ENCODE data around the gene AMIGO3. TPM values are rescaled to one million over a fixed set of nuclear protein-coding genes. Genes with fewer than 3 reads are reported as not detected.
A peak's percentile ranks its signal among the peaks of the same experiment; 100 is the strongest.
"Not testable (repeated sequence)": the region's sequence is repeated elsewhere in the genome, so short reads cannot be mapped to it uniquely, and the experiment has no call there.

AMIGO3 gene
- total RNA-seq, 1 experiment from 2014 or later: not detected

GRCh38 chr3:49685103-49685502 lies 34.4 kb downstream of the AMIGO3 start:
- DNase-seq (ENCODE audit: unreplicated experiment); POLR2A ChIA-PET; CTCF ChIA-PET; H3K9me3 Mint-ChIP-seq (ENCODE audit: unreplicated experiment); H3K4me3 Mint-ChIP-seq (ENCODE audit: unreplicated experiment); intact Hi-C loops (cut with micrococcal nuclease); H3K27me3 Mint-ChIP-seq (ENCODE audit: insufficient read depth, unreplicated experiment); H3K27ac Mint-ChIP-seq (ENCODE audit: low read depth, unreplicated experiment); BruUV-seq (replicated peaks); H3K4me1 Mint-ChIP-seq (ENCODE audit: insufficient read depth, unreplicated experiment): not testable (repeated sequence)
- peaks cover 13% of the 10 kb centered on the region for H3K36me3 Mint-ChIP-seq (ENCODE audit: insufficient read depth, unreplicated experiment)

GRCh38 chr3:49684453-49684852 lies 35.0 kb downstream of the AMIGO3 start:
- H3K9me3 Mint-ChIP-seq (ENCODE audit: unreplicated experiment); CTCF ChIA-PET; POLR2A ChIA-PET; H3K4me3 Mint-ChIP-seq (ENCODE audit: unreplicated experiment); H3K27ac Mint-ChIP-seq (ENCODE audit: low read depth, unreplicated experiment); DNase-seq (ENCODE audit: unreplicated experiment); BruUV-seq (replicated peaks); intact Hi-C loops (cut with micrococcal nuclease); H3K27me3 Mint-ChIP-seq (ENCODE audit: insufficient read depth, unreplicated experiment): not testable (repeated sequence)
- H3K4me1 Mint-ChIP-seq (ENCODE audit: insufficient read depth, unreplicated experiment): peaks cover 11% of the 10 kb centered on the region
- peaks cover 16% of the 10 kb centered on the region for H3K36me3 Mint-ChIP-seq (ENCODE audit: insufficient read depth, unreplicated experiment)

- H3K27me3 Mint-ChIP-seq (ENCODE audit: insufficient read depth, unreplicated experiment): no peaks in the 10 kb centered on the region
- TSS peak; percentile 39 for BruUV-seq (replicated peaks)
- intact Hi-C loops (cut with micrococcal nuclease): no loop called here
- no peak for TF ChIP-seq CTCF (IDR thresholded peaks at IDR 0.05; ENCODE audit: unreplicated experiment)
- no peak for DNase-seq (ENCODE audit: unreplicated experiment)
- POLR2A ChIA-PET: interaction anchor here (0.6 kb wide), 1 partner anchor 255 kb away, joined by 3 read pairs; no protein-coding TSS in a partner anchor
- peaks cover 12% of the 10 kb centered on the region for H3K36me3 Mint-ChIP-seq (ENCODE audit: insufficient read depth, unreplicated experiment)
- no peak overlapping the region for H3K4me3 Mint-ChIP-seq (ENCODE audit: unreplicated experiment)
- CTCF ChIA-PET: interaction anchor here (0.6 to 1.0 kb wide), 2 partner anchors 10 to 11 kb away, joined by 3 to 4 read pairs; no protein-coding TSS in a partner anchor
- H3K9me3 Mint-ChIP-seq (ENCODE audit: unreplicated experiment): no peaks in the 10 kb centered on the region
- H3K4me1 Mint-ChIP-seq (ENCODE audit: insufficient read depth, unreplicated experiment): peaks cover 5% of the 10 kb centered on the region
- no peak overlapping the region for H3K27ac Mint-ChIP-seq (ENCODE audit: low read depth, unreplicated experiment)
These were observed 36.3 kb downstream of the AMIGO3 start for GRCh38 chr3:49683162-49683561.

GRCh38 chr3:49681543-49681942 lies 37.9 kb downstream of the AMIGO3 start:
- Mint-ChIP-seq H3K4me3 (ENCODE audit: unreplicated experiment) (no peak overlapping the region), H3K27me3 (ENCODE audit: insufficient read depth, unreplicated experiment) (no peaks in the 10 kb centered on the region), H3K9me3 (ENCODE audit: unreplicated experiment) (no peaks in the 10 kb centered on the region), H3K36me3 (ENCODE audit: insufficient read depth, unreplicated experiment) (peaks cover 12% of the 10 kb centered on the region), H3K4me1 (ENCODE audit: insufficient read depth, unreplicated experiment) (peaks cover 5% of the 10 kb centered on the region), H3K27ac (ENCODE audit: low read depth, unreplicated experiment) (no peak overlapping the region)
- BruUV-seq (replicated peaks): no TSS peak
- POLR2A ChIA-PET: no interaction called here
- CTCF ChIA-PET: no interaction called here
- DNase-seq (ENCODE audit: unreplicated experiment): no peak
- intact Hi-C loops (cut with micrococcal nuclease): no loop called here
- no peak for TF ChIP-seq CTCF (IDR thresholded peaks at IDR 0.05; ENCODE audit: unreplicated experiment)

- intact Hi-C loops (cut with micrococcal nuclease): no loop called here
- H3K4me3 Mint-ChIP-seq (ENCODE audit: unreplicated experiment): no peak overlapping the region
- ChIA-PET CTCF (no interaction called here), POLR2A (no interaction called here)
- TF ChIP-seq CTCF (IDR thresholded peaks at IDR 0.05; ENCODE audit: unreplicated experiment): no peak
- no peaks in the 10 kb centered on the region for H3K9me3 Mint-ChIP-seq (ENCODE audit: unreplicated experiment)
- H3K27ac Mint-ChIP-seq (ENCODE audit: low read depth, unreplicated experiment): no peak overlapping the region
- H3K36me3 Mint-ChIP-seq (ENCODE audit: insufficient read depth, unreplicated experiment): peaks cover 13% of the 10 kb centered on the region
- H3K27me3 Mint-ChIP-seq (ENCODE audit: insufficient read depth, unreplicated experiment): no peaks in the 10 kb centered on the region
- no peak for DNase-seq (ENCODE audit: unreplicated experiment)
- no TSS peak for BruUV-seq (replicated peaks)
- H3K4me1 Mint-ChIP-seq (ENCODE audit: insufficient read depth, unreplicated experiment): peaks cover 5% of the 10 kb centered on the region
These were observed 38.3 kb downstream of the AMIGO3 start for GRCh38 chr3:49681232-49681522.
